Neuronal stem cell (in vitro differentiated cells): ENCODE results near the gene PTH1R.

Experiments
- DNase-seq: peaks from one replicate; pipeline ENCODE4 v3.0.0-alpha.2; 2013; ENCODE audit warnings: low spot score
- H2AFZ ChIP-seq: one replicate; pipeline ENCODE4 v1.6.1; 2013; ENCODE audit warnings: mild to moderate bottlenecking, low read length, inconsistent platforms
- H2AK5ac ChIP-seq: 2 replicates; pipeline ENCODE4 v1.6.1; 2013; ENCODE audit warnings: low read depth, mild to moderate bottlenecking, inconsistent platforms, low read length, moderate library complexity, mixed read lengths
- H2BK120ac ChIP-seq: 2 replicates; pipeline ENCODE4 v1.6.1; 2013; ENCODE audit warnings: low read depth, mild to moderate bottlenecking, inconsistent platforms, low read length, moderate library complexity, mixed read lengths
- H2BK12ac ChIP-seq: one replicate; pipeline ENCODE4 v1.6.1; 2013; ENCODE audit warnings: low read length, inconsistent platforms
- H2BK15ac ChIP-seq: 2 replicates; pipeline ENCODE4 v1.6.1; 2013; ENCODE audit warnings: mild to moderate bottlenecking, low read length, inconsistent platforms, mixed read lengths
- H2BK5ac ChIP-seq: one replicate; pipeline ENCODE4 v1.6.1; 2013; ENCODE audit warnings: inconsistent platforms, mild to moderate bottlenecking, low read length, moderate library complexity
- H3K14ac ChIP-seq: one replicate; pipeline ENCODE4 v1.6.1; 2013; ENCODE audit warnings: low read length, inconsistent platforms
- H3K18ac ChIP-seq: 2 replicates; pipeline ENCODE4 v1.6.1; 2013; ENCODE audit warnings: low read length, inconsistent platforms
- H3K23ac ChIP-seq: 2 replicates; pipeline ENCODE4 v1.6.1; 2013; ENCODE audit warnings: low read depth, mild to moderate bottlenecking, mixed read lengths, low read length, inconsistent platforms; ENCODE audit not compliant: poor library complexity
- H3K27ac ChIP-seq: replicated peaks from 3 replicates; pipeline ENCODE4 v1.5.1; 2013; ENCODE audit warnings: low read length, inconsistent platforms
- H3K27me3 ChIP-seq, 3 experiments: 2 replicates each; pipeline ENCODE4 v1.6.1; 2013; ENCODE audit warnings: low read length in 3 of 3, mild to moderate bottlenecking in 2 of 3, inconsistent platforms in 1 of 3, low read depth in 1 of 3, mixed read lengths in 1 of 3, moderate library complexity in 1 of 3; ENCODE audit not compliant: control insufficient read depth in 3 of 3, insufficient read depth in 3 of 3
- H3K36me3 ChIP-seq, 2 donors: replicated peaks in 1 of 2; 2 replicates each; pipeline ENCODE4 v1.6.1; 2013; ENCODE audit warnings: low read length in 2 of 2; ENCODE audit not compliant: control insufficient read depth in 2 of 2, insufficient read depth in 2 of 2
- H3K4ac ChIP-seq: 2 replicates; pipeline ENCODE4 v1.6.1; 2013; ENCODE audit warnings: inconsistent platforms, mild to moderate bottlenecking, low read length, moderate library complexity
- H3K4me1 ChIP-seq, 2 donors: 1 replicate in 1 of 2; 2 replicates in 1 of 2; pipeline ENCODE4 v1.6.1; 2013; ENCODE audit warnings: low read length in 2 of 2, low read depth in 1 of 2; ENCODE audit not compliant: control insufficient read depth in 2 of 2, insufficient read depth in 1 of 2
- H3K4me2 ChIP-seq: one replicate; pipeline ENCODE4 v1.6.1; 2013; ENCODE audit warnings: mild to moderate bottlenecking, low read length, inconsistent platforms; ENCODE audit not compliant: insufficient read depth, poor library complexity, severe bottlenecking
- H3K4me3 ChIP-seq, 2 donors: 2 replicates each; pipeline ENCODE4 v1.5.1; 2013; ENCODE audit warnings: low read length in 2 of 2, mild to moderate bottlenecking in 2 of 2, inconsistent platforms in 1 of 2, moderate library complexity in 1 of 2
- H3K79me1 ChIP-seq: one replicate; pipeline ENCODE4 v1.6.1; 2013; ENCODE audit warnings: low read depth, mild to moderate bottlenecking, inconsistent platforms, low read length, moderate library complexity
- H3K9ac ChIP-seq: one replicate; pipeline ENCODE4 v1.6.1; 2013; ENCODE audit warnings: mild to moderate bottlenecking, low read depth, low read length, inconsistent platforms; ENCODE audit not compliant: poor library complexity
- H3K9me3 ChIP-seq, 2 donors: replicated peaks in 1 of 2; 2 replicates each; pipeline versions ENCODE3 to v1.6.1; 2013; ENCODE audit warnings: low read length in 2 of 2, mild to moderate bottlenecking in 2 of 2, inconsistent platforms in 1 of 2, low read depth in 1 of 2, mixed read lengths in 1 of 2, moderate library complexity in 1 of 2; ENCODE audit not compliant: control insufficient read depth in 2 of 2, insufficient read depth in 1 of 2
- H4K8ac ChIP-seq: one replicate; pipeline ENCODE4 v1.6.1; 2013; ENCODE audit warnings: low read depth, mild to moderate bottlenecking, inconsistent platforms, low read length, moderate library complexity
- H4K91ac ChIP-seq: one replicate; pipeline ENCODE4 v1.6.1; 2013; ENCODE audit warnings: low read length, low read depth, mild to moderate bottlenecking, inconsistent platforms; ENCODE audit not compliant: poor library complexity
- WGBS, 2 donors: extraction: QIAGEN DNeasy Blood & Tissue Kit; methylation state at CpG; one replicate each; pipeline ENCODE4 v1.1.7; 2013; ENCODE audit warnings: missing lambda C conversion rate in 2 of 2, mixed read lengths in 1 of 2; ENCODE audit not compliant: insufficient read length in 2 of 2, insufficient replicate concordance in 1 of 2; ENCODE audit errors: extremely low coverage in 2 of 2; 5-methylcytosine and 5-hydroxymethylcytosine counted together

The PTH1R gene

DNA sequence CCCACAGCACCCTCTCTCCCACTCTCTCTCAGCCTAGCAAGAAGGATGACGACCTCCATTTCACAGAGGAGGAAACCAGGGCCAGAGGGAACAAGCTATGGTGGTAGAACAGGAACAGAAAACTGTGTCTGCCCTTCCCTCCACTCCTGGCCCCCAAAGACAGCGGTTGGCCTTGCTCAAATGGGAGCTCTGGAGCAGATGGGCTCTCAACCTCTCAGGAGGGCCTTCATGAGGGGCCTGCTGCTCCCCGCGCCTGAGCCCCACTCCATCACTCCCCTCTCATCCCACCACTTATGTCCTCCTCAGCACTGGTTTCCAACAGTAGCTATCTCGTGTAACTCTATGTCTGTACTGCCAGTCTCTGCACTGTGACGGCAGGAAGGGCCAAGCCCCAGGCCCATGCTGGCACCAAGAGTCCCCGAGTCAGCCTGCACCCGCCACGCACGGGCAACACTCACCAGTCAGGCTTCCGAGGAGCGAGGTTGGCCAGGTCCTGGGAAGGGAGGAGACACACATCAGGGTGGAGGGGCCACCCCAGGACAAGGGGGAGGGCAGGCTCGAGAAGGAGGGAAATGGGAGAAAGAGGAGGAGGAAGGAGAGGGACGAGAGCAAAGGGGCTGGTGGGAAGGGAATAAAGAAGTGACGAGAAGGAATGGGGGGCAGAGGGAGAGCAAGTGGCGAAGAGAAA, 45.5 kb downstream of the PTH1R start:
- peaks cover 55 to 99% of the 10 kb centered on the region in 2 donors for H3K36me3 ChIP-seq

GRCh38 chr3:46923559-46924350, 46.2 kb downstream of the PTH1R start:
- WGBS, 2 donors, result no CpG with 5 or more reads among the region's 11 CpGs
- H3K36me3 ChIP-seq, result peaks cover 55 to 99% of the 10 kb centered on the region in 2 donors

More for the DNA sequence above, 45.5 kb downstream of the PTH1R start:
- H2AK5ac ChIP-seq, result no peak overlapping the region
- WGBS, 2 donors, result 100% methylated on average over 2 of the region's 16 CpGs; no CpG with 5 or more reads in 1 of the 2 donors
- H3K4me1 ChIP-seq, result no peaks in the 10 kb centered on the region
- H3K9me3 ChIP-seq, result peaks cover 2 to 16% of the 10 kb centered on the region in 2 donors
- peak overlapping the region; percentile 85 for H3K23ac ChIP-seq
- H3K27ac ChIP-seq, result no peak overlapping the region
- H3K9ac ChIP-seq, result peak overlapping the region; percentile 50
- no peak overlapping the region for H2AFZ ChIP-seq
- no peak overlapping the region for H3K4me3 ChIP-seq
- no peak for DNase-seq
- H2BK5ac ChIP-seq, result peak overlapping the region; percentile 85
- peak overlapping the region; percentile 2 for H3K18ac ChIP-seq
- H3K4ac ChIP-seq, result no peak overlapping the region
- no peak overlapping the region for H3K4me2 ChIP-seq
- H3K79me1 ChIP-seq, result peaks cover 9% of the 10 kb centered on the region
- peaks cover 0 to 2% (median 0%) of the 10 kb centered on the region in 3 experiments for H3K27me3 ChIP-seq
- no peak overlapping the region for H4K91ac ChIP-seq
- H3K14ac ChIP-seq, result peak overlapping the region; percentile 27
- H4K8ac ChIP-seq, result no peak overlapping the region
- no peak overlapping the region for H2BK15ac ChIP-seq
- H2BK120ac ChIP-seq, result no peak overlapping the region
- peak overlapping the region; percentile 48 for H2BK12ac ChIP-seq

DNA sequence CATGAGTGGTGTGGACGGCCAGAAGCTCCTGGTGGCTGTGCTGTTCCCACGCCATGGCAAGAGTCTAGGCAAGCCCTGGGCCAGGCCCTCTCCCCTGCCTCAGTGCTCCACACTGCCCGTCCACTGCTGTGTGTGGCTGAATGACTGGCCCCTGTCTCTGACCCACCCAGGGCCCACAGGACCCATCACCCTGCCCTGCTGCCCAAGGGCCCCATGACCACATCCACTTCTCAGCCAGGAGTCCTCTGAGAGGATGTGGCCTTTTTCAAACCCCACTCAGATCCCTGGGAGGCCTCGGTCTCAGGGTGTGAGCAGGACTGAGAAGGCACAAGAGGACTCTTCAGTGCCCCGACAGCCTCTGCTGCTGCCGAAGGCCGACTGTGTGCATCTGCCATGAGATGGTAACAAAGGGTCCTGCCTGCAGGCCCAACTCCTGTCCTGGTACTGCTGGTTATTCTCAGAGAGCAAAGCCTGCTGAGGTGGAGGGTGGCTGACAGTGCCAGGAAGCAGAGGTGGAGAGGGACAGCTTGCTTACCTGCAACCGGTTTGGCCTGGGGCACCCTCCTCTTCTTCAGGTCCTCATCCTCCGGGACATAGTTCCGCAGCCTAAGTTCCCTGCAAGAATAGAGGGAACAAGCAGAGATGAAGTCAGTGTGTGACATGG, 47.5 kb downstream of the PTH1R start:
- Histone ChIP-seq H2BK120ac (no peak overlapping the region), H2BK15ac (no peak overlapping the region), H3K9me3 (peaks cover 0 to 18% of the 10 kb centered on the region in 2 donors), H3K14ac (peak overlapping the region; percentile 64), H3K4me1 (no peaks in the 10 kb centered on the region), H3K9ac (peak overlapping the region; percentile 55), H3K27ac (no peak overlapping the region), H2BK5ac (no peak overlapping the region), H3K36me3 (peaks cover 53 to 93% of the 10 kb centered on the region in 2 donors), H4K8ac (no peak overlapping the region), H4K91ac (no peak overlapping the region), H3K23ac (peak overlapping the region; percentile 34), H2AFZ (no peak overlapping the region), H3K27me3 (no peaks in the 10 kb centered on the region), H3K4ac (no peak overlapping the region), H3K18ac (no peak overlapping the region), H3K79me1 (peaks cover 11% of the 10 kb centered on the region), H2AK5ac (no peak overlapping the region), H2BK12ac (no peak overlapping the region), H3K4me2 (no peak overlapping the region), H3K4me3 (no peak overlapping the region)
- no CpG with 5 or more reads among the region's 10 CpGs for WGBS, 2 donors
- DNase-seq, result no peak

More at GRCh38 chr3:46923559-46924350, 46.2 kb downstream of the PTH1R start:
- Histone ChIP-seq H3K9me3 (peaks cover under 1 to 15% of the 10 kb centered on the region in 2 donors), H3K4me1 (no peaks in the 10 kb centered on the region), H3K14ac (no peak overlapping the region), H3K4ac (peak overlapping the region; percentile 47), H2BK15ac (no peak overlapping the region), H2BK5ac (peak overlapping the region; percentile 85), H3K27ac (no peak overlapping the region), H2AK5ac (no peak overlapping the region), H4K8ac (no peak overlapping the region), H3K27me3 (no peaks in the 10 kb centered on the region), H3K9ac (no peak overlapping the region), H3K4me3 (no peak overlapping the region), H2BK120ac (no peak overlapping the region), H3K23ac (peak overlapping the region; percentile 85), H4K91ac (no peak overlapping the region), H2AFZ (no peak overlapping the region), H3K18ac (peak overlapping the region; percentile 39), H3K4me2 (no peak overlapping the region), H3K79me1 (peaks cover 9% of the 10 kb centered on the region), H2BK12ac (no peak overlapping the region)
- DNase-seq, result peak; percentile 24

GRCh38 chr3:46925585-46925934, 48.0 kb downstream of the PTH1R start:
- Histone ChIP-seq H3K9me3 (peaks cover 0 to 14% of the 10 kb centered on the region in 2 donors), H4K91ac (no peak overlapping the region), H3K4me1 (no peaks in the 10 kb centered on the region), H2BK15ac (no peak overlapping the region), H3K36me3 (peaks cover 50 to 91% of the 10 kb centered on the region in 2 donors), H3K4me3 (no peak overlapping the region), H3K27me3 (no peaks in the 10 kb centered on the region), H3K4me2 (no peak overlapping the region), H3K14ac (no peak overlapping the region), H3K27ac (no peak overlapping the region), H2BK12ac (no peak overlapping the region), H2AK5ac (no peak overlapping the region), H3K9ac (peak overlapping the region; percentile 12), H3K18ac (no peak overlapping the region), H4K8ac (no peak overlapping the region), H2BK120ac (no peak overlapping the region), H3K23ac (no peak overlapping the region), H3K79me1 (peaks cover 15% of the 10 kb centered on the region), H3K4ac (no peak overlapping the region), H2BK5ac (no peak overlapping the region), H2AFZ (no peak overlapping the region)
- no peak for DNase-seq
- WGBS, 2 donors, result no CpG with 5 or more reads among the region's 5 CpGs
